NCI-H1694 treated with DMSO at 0.1 percent for 48 hours (cell line): Measurements from ENCODE around the gene SCN9A.
"Not testable (repeated sequence)": the region's sequence is repeated elsewhere in the genome, so short reads cannot be mapped to it uniquely, and the experiment has no call there.

Source experiments
- DNase-seq: peaks from one replicate; lab custom pipeline; 2025; lab: John Stamatoyannopoulos, UW

Gene SCN9A

GRCh38 chr2:166375736-166376487 lies at the start of gene SCN9A:
Gene SCN9A, minus strand, starts transcription at chr2:166375944. Its CDS starts 64,188 bp downstream, at chr2:166311756.
- DNase-seq = peak; percentile 88

GRCh38 chr2:166424841-166425240 lies 49.1 kb upstream of the SCN9A start:
- no peak for DNase-seq

DNA sequence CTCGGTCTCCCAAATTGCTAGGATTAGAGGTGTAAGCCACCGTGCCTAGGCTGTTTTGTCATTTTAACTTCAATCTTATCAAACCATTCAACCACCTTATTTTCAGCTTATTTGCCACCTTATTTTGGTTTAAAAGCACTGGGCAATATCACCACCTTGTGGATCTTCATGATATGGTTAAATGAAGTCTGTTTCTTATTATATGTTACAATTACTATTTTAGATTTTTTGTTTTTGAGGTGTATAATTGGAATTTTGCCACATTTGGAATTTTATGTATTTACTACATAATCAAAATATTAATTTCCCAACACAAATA lies 43.8 kb upstream of the SCN9A start:
- peak; percentile 55 for DNase-seq

GRCh38 chr2:166418853-166419615 lies 43.3 kb upstream of the SCN9A start:
- no peak for DNase-seq

DNA sequence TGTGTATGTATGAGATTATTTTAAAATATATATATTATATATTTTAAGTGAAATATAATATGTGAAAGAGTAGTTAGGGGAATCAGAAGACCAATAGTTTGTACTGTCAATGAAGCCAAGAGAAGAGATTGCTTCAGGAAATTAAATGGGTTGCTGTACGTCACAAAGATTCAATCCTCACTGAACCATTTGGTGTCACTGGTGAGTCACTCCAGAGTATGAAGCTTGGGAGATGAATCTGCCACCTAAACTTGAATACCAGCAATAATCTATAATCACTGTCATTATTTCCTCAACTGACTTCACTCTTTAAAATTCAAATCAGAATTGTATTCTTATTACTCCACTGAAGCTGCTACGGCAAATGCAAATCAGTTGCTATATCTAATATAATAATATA lies 41.9 kb upstream of the SCN9A start:
- DNase-seq = peak; percentile 17

- no peak for DNase-seq
Measured at GRCh38 chr2:166413255-166413654, 37.5 kb upstream of the SCN9A start.

- DNase-seq = no peak
Measured at GRCh38 chr2:166411473-166412230, 35.9 kb upstream of the SCN9A start.

DNA sequence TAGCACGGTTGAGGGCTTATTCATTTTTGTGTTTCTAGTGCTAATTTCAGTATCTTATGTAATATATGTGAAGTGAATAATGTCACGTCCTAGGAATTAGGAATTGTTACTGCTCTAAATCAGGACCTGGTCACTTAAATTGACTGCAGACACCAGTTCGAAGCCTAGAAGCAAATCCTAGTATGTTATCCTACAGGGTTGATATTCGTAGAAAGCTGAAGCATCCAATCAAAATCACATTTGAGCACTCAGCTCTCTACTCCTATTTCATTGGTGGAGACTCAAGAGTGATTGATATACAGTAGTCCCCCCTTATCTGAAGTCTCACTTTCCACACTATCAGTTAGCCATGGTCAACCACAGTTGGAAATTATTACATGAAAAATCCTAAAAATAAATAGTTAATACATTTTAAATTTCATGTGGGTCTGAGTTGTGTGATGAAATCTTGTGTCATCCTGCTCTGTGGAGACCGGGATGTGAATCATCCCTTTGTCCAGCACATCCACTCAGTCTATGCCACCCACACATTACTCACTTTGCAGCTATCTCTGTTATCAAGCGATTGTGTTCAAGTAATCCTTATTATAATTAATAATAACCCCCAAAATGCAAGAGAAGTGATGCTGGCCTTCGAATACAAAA lies 35.2 kb upstream of the SCN9A start:
- no peak for DNase-seq

DNA sequence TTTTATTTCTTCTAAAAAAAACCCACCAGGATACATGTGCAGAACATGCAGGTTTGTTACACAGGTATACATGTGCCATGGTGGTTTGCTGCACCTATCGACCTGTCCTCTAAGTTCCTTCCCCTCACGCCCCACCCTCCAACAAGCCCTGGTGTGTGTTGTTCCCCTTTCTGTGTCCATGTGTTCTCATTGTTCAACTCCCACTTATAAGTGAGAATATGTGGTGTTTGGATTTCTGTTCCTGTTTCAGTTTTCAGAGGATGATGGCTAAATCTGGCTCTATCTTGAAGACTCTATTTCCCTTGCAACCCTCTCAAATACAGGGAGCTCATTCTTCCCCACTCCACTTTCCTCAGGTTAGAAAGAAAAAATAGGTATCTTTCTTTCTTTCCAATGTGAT lies 32.0 kb upstream of the SCN9A start:
- not testable (repeated sequence) for DNase-seq

DNA sequence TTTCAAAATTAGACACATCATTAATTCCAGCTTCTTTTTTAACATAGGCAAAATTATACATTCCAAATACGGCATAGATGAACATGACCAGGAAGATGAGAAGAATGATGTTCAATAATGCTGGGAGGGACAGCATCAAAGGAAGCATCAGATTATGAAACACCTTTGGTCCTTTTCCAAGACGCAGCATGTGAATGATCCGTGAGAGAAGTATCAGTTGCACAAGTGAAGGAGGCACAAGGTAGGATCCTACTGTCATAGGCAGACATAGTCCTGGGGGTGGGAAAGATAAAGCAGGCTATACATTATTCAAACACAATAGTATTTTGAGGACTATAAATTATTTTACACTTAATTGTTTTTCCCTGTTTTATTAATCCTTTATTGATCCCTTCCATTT lies 30.6 kb upstream of the SCN9A start:
- DNase-seq = no peak

- DNase-seq = no peak
Measured at GRCh38 chr2:166405569-166405926, 29.8 kb upstream of the SCN9A start.

- no peak for DNase-seq
Measured at GRCh38 chr2:166404831-166405568, 29.3 kb upstream of the SCN9A start.

GRCh38 chr2:166394245-166394644 lies 18.5 kb upstream of the SCN9A start:
- no peak for DNase-seq

DNA sequence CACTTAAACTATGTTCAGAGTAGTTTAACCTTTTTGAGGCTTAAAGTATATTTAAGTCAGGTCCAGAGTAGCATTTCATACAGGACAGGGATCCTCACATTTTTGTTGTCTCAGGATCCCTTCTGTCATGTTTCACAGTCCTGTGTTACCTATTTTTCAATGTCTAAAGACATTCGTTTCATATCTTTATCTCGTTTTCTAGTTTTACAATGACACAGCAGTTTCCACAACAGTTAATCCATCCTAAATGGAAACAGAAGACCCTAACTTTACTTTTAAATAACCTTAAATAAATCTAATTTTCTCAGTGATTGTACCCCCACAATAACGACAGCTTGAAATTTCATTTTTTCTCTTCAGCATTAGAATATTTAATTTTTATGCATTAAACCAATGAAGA lies 17.3 kb upstream of the SCN9A start:
- DNase-seq = no peak

DNA sequence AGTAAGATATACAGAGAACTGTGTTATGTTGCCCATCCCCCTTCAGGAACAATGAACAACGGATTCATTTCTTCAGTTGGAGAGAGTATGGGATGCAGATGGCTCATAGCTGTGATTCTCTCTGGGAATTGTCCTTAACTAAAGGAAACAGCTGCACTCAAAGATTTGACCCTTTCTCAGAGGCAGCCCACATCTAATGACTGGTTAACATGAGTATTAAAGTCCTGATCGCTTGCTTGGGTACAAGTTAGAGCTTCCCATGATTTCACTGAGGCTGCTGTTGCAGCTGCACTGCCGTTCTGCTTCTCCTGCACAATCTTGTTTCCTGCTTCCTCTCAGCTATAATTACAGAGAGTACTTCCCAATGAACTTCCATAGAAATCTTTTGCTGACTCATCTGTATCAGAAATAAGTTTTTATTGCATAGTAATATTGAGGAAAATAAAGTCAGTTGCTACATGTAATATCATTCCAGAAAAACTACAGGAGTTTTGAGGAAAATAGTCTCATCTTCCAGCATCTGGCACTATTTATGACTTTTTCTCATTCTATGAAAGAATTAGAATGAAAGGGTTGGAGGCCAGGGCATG lies 12.8 kb upstream of the SCN9A start:
- DNase-seq = no peak

DNA sequence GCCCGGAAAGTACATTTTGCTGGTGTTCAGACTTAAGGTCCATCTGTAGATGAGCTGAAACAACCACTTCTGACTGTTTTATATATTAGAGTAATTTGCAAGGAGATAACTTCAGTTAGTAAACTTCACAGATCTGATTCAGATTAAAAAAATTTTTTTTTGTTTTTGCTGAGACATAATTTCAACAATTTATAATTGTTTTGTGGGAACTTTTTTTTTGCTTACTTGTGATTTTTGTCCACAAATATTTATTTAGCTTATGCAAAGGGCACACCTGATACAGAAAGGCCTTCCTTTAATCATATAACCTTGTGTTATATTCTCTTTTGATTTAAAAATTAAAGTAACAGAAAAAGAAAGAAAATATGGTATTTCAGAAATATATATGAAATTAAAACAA lies 9.6 kb upstream of the SCN9A start:
- DNase-seq = no peak

DNA sequence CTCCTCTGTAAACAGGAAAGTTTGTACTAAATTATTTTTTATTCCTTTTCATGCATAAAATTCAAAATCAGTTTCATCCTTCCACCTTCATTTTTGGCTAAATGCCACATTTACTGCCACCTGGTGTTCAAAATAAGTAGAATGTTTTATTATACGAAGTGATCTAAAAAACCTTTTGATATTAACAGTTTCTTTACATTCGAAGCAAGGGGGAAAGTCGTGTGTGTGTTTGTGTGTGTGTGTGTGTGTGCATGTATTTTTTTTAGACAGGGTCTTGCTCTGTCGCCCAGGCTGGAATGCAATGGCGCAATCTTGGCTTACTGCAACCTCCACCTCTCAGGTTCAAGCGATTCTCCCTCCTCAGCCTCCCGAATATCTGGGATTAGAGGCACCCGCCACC lies 9.0 kb upstream of the SCN9A start:
- DNase-seq = peak; percentile 14

GRCh38 chr2:166382448-166382847 lies 6.7 kb upstream of the SCN9A start:
- DNase-seq = no peak

DNA sequence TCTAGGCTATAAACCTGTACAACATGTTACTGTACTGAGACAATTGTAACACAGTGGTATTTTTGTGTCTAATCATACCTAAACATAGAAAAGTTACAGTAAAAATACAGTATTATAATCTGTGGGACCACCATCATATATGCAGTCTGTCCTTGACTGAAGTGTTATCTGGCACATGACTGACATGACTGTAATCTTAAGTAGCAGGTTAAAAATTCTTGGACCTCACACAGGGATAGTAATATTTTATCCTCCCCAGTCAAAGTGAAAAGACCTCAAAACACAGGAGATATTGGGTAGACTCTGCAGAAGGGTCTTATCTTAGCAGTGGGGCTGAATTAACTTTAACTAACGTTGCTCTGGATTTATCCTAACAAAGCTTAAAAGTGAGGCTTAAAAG lies 4.9 kb upstream of the SCN9A start:
- DNase-seq = no peak

DNA sequence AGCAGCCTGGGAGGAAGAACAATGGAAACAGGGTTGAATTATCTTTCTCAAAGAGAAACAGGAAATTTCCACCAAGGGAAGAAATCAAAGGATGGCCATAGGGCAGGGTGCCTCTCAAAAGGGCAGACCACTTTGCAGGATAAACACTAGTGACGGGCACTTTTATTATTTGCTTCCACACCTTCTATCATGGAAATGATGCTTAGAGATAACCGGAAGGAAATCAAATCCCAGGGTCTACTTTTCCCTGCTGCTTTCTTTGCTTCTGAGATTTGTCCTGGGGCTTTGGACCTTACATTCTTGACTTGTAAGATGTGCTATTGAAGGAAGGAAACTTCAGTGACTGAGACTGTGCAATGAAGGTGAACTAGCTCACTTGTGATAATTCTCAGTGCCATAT lies 1.1 kb upstream of the SCN9A start:
- no peak for DNase-seq

- DNase-seq = no peak
Measured at GRCh38 chr2:166376488-166376828, 714 bp upstream of the SCN9A start.
